ENCODE measurements around the gene ZNF345.

Gene ZNF345

GRCh38 chr19:36819130-36819630 is 31.5 kb upstream of the ZNF345 start:
- Histone ChIP-seq H3K9me2 (ENCODE audit: low read depth, low read length) (no peaks in the 10 kb centered on the region), H4K20me1 (ENCODE audit: insufficient read depth, low read length) (no peaks in the 10 kb centered on the region), H3K4me3 (ENCODE audit: low read depth, low read length, poor library complexity, severe bottlenecking) (no peak overlapping the region), H3F3A (ENCODE audit: insufficient read depth, low read length) (no peaks in the 10 kb centered on the region), H3K4me1 (ENCODE audit: insufficient read depth, low read length, severe bottlenecking) (no peaks in the 10 kb centered on the region), H3K9me3 (ENCODE audit: low read length) (peaks cover 48% of the 10 kb centered on the region), H3K36me3 (ENCODE audit: insufficient read depth, low read length) (peaks cover 48% of the 10 kb centered on the region), H3K27ac (ENCODE audit: low read depth, low read length, poor library complexity, severe bottlenecking) (no peak overlapping the region), H3K4me2 (ENCODE audit: low read length) (no peak overlapping the region), H3K9ac (ENCODE audit: low read length) (no peak overlapping the region), H2AFZ (ENCODE audit: low read length) (no peak overlapping the region), H3K79me2 (ENCODE audit: insufficient read depth, low read length) (no peaks in the 10 kb centered on the region), H3K27me3 (ENCODE audit: insufficient read depth, low read length) (no peaks in the 10 kb centered on the region)
- TF ChIP-seq EZH2 (IDR thresholded peaks at IDR 0.05; ENCODE audit: borderline replicate concordance, low read length) = no peak
- TF ChIP-seq CTCF (IDR thresholded peaks at IDR 0.05; ENCODE audit: low read length) = no peak

GRCh38 chr19:36821758-36822157 is 28.9 kb upstream of the ZNF345 start:
- H3F3A ChIP-seq (ENCODE audit: insufficient read depth, low read length) = no peaks in the 10 kb centered on the region
- H3K9me3 ChIP-seq (ENCODE audit: low read length) = peaks cover 53% of the 10 kb centered on the region
- H3K79me2 ChIP-seq (ENCODE audit: insufficient read depth, low read length) = no peaks in the 10 kb centered on the region
- H4K20me1 ChIP-seq (ENCODE audit: insufficient read depth, low read length) = no peaks in the 10 kb centered on the region
- no peaks in the 10 kb centered on the region for H3K9me2 ChIP-seq (ENCODE audit: low read depth, low read length)
- H2AFZ ChIP-seq (ENCODE audit: low read length) = no peak overlapping the region
- no peak overlapping the region for H3K4me2 ChIP-seq (ENCODE audit: low read length)
- peaks cover 57% of the 10 kb centered on the region for H3K36me3 ChIP-seq (ENCODE audit: insufficient read depth, low read length)
- H3K4me3 ChIP-seq (ENCODE audit: low read depth, low read length, poor library complexity, severe bottlenecking) = no peak overlapping the region
- TF ChIP-seq EZH2 (IDR thresholded peaks at IDR 0.05; ENCODE audit: borderline replicate concordance, low read length) (no peak), CTCF (IDR thresholded peaks at IDR 0.05; ENCODE audit: low read length) (no peak)
- H3K27me3 ChIP-seq (ENCODE audit: insufficient read depth, low read length) = no peaks in the 10 kb centered on the region
- no peak overlapping the region for H3K9ac ChIP-seq (ENCODE audit: low read length)
- no peaks in the 10 kb centered on the region for H3K4me1 ChIP-seq (ENCODE audit: insufficient read depth, low read length, severe bottlenecking)
- no peak overlapping the region for H3K27ac ChIP-seq (ENCODE audit: low read depth, low read length, poor library complexity, severe bottlenecking)

GRCh38 chr19:36833430-36833829 is 17.2 kb upstream of the ZNF345 start:
- H2AFZ ChIP-seq (ENCODE audit: low read length) = no peak overlapping the region
- TF ChIP-seq EZH2 (IDR thresholded peaks at IDR 0.05; ENCODE audit: borderline replicate concordance, low read length) = no peak
- TF ChIP-seq CTCF (IDR thresholded peaks at IDR 0.05; ENCODE audit: low read length) = no peak
- H3K9ac ChIP-seq (ENCODE audit: low read length) = no peak overlapping the region
- no peaks in the 10 kb centered on the region for H4K20me1 ChIP-seq (ENCODE audit: insufficient read depth, low read length)
- peaks cover 30% of the 10 kb centered on the region for H3K36me3 ChIP-seq (ENCODE audit: insufficient read depth, low read length)
- H3K27me3 ChIP-seq (ENCODE audit: insufficient read depth, low read length) = no peaks in the 10 kb centered on the region
- H3K4me3 ChIP-seq (ENCODE audit: low read depth, low read length, poor library complexity, severe bottlenecking) = no peak overlapping the region
- no peak overlapping the region for H3K27ac ChIP-seq (ENCODE audit: low read depth, low read length, poor library complexity, severe bottlenecking)
- no peaks in the 10 kb centered on the region for H3K79me2 ChIP-seq (ENCODE audit: insufficient read depth, low read length)
- H3K9me2 ChIP-seq (ENCODE audit: low read depth, low read length) = no peaks in the 10 kb centered on the region
- H3K4me1 ChIP-seq (ENCODE audit: insufficient read depth, low read length, severe bottlenecking) = peaks cover 8% of the 10 kb centered on the region
- H3K4me2 ChIP-seq (ENCODE audit: low read length) = no peak overlapping the region
- peaks cover 30% of the 10 kb centered on the region for H3K9me3 ChIP-seq (ENCODE audit: low read length)
- H3F3A ChIP-seq (ENCODE audit: insufficient read depth, low read length) = no peaks in the 10 kb centered on the region
